HuH-7 (cell line): ENCODE data around the gene MICOS13.

Experiments used
- DNase-seq: peaks from one replicate; pipeline ENCODE4 v3.0.0; 2011; ENCODE audit warnings: low spot score

Gene MICOS13

GRCh38 chr19:5687360-5688198 lies 7.3 kb upstream of the MICOS13 start:
- DNase-seq = no peak

GRCh38 chr19:5686647-5687359 lies 6.5 kb upstream of the MICOS13 start:
- DNase-seq = peak; percentile 93

GRCh38 chr19:5686326-5686646 lies 6.0 kb upstream of the MICOS13 start:
- DNase-seq = no peak

- no peak for DNase-seq
These were observed 4.5 kb upstream of the MICOS13 start for GRCh38 chr19:5684694-5685430.

GRCh38 chr19:5683177-5683886 lies 3.0 kb upstream of the MICOS13 start:
- DNase-seq = no peak

GRCh38 chr19:5682107-5682482 lies 1.8 kb upstream of the MICOS13 start:
- DNase-seq = no peak

GRCh38 chr19:5681391-5682106 lies 1.2 kb upstream of the MICOS13 start:
- DNase-seq = no peak

- DNase-seq = no peak
These were observed 256 bp downstream of the MICOS13 start for GRCh38 chr19:5680084-5680436.

- DNase-seq = no peak
These were observed 830 bp downstream of the MICOS13 start for GRCh38 chr19:5679289-5680083.

- DNase-seq = no peak
These were observed 2.1 kb downstream of the MICOS13 start for GRCh38 chr19:5678071-5678718.

GRCh38 chr19:5677580-5677979 lies 2.7 kb downstream of the MICOS13 start:
- no peak for DNase-seq

- DNase-seq = no peak
These were observed 3.2 kb downstream of the MICOS13 start for GRCh38 chr19:5677136-5677535.

- no peak for DNase-seq
These were observed 3.6 kb downstream of the MICOS13 start for GRCh38 chr19:5676772-5677105.

- no peak for DNase-seq
These were observed 4.1 kb downstream of the MICOS13 start for GRCh38 chr19:5676105-5676771.

GRCh38 chr19:5674714-5675113 lies 5.6 kb downstream of the MICOS13 start:
- no peak for DNase-seq

- DNase-seq = no peak
These were observed 6.6 kb downstream of the MICOS13 start for GRCh38 chr19:5673752-5674151.

GRCh38 chr19:5672708-5673459 lies 7.4 kb downstream of the MICOS13 start:
- DNase-seq = no peak

- DNase-seq = no peak
These were observed 8.7 kb downstream of the MICOS13 start for GRCh38 chr19:5671600-5671999.

GRCh38 chr19:5669212-5669611 lies 11.1 kb downstream of the MICOS13 start:
- no peak for DNase-seq
